ENCODE results near the gene ADRA2B. TPM values are rescaled to one million over a fixed set of nuclear protein-coding genes. Genes with fewer than 3 reads are reported as not detected.

Gene ADRA2B
- total RNA-seq, 1 experiment from 2014 or later: 2.7 TPM

DNA sequence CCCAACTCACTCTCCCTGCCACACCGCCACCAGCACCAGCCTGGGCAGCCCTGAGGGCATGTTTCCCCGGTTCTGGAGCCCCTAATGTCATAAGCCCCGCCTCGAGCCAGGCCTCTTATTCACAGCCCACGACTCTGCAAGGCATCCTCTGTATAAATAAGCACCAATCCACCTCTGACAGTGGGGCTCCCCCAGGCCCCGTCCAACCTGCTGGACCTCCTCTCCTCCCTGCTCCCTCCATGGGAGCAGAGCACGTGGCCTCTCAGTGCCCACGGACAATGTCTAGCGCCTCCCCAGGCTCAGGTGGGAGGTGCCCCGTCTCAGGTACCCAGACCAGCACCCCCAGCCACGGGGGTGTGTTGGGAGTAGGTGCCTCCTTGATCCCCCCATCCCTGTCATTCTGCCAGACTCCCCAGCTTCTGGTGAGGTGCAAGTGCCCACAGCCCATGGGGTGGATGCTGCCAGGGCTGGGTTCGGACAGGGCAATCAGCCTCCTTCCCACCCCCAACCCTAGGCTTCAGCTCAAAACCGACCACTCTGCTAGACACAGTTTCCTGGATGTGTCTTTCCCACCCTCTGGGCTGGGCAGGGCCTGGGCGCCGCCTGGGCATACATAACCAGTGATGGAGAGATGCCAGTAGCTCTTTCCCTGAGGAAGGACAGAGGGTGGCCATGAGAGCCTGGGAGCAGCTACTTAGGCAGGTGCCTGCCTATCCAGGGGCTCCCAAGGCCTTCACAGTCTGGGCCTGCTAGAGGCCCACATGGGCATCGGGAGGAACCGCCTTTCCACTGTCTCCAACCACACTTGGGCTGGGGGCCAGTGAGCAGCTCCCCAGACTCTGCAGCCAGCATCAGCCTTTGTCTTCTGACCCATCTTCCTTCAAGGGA lies 1.6 kb upstream of the ADRA2B start:
- Histone ChIP-seq H3K4me1 (ENCODE audit: insufficient read depth, low read length) (no peaks in the 10 kb centered on the region), H3K27ac (ENCODE audit: insufficient read length, low read depth, low read length) (no peak overlapping the region), H3K14ac (ENCODE audit: insufficient read depth, low read length) (no peak overlapping the region), H3K56ac (ENCODE audit: insufficient read length, low read depth, low read length) (no peak overlapping the region), H3K27me3 (ENCODE audit: insufficient read depth, low read length) (no peaks in the 10 kb centered on the region; the same call in 1 of the 2 replicates), H4K20me1 (ENCODE audit: control insufficient read depth, insufficient read depth, insufficient read length) (no peaks in the 10 kb centered on the region), H3K9ac (ENCODE audit: extremely low read depth, insufficient read length, low read length) (no peak overlapping the region), H2BK5ac (ENCODE audit: insufficient read length, low read length) (no peak overlapping the region), H4K91ac (ENCODE audit: insufficient read length, low read depth, low read length) (no peak overlapping the region), H3K23me2 (ENCODE audit: insufficient read length, low read depth, low read length, poor library complexity, severe bottlenecking) (peaks cover 9% of the 10 kb centered on the region), H3K23ac (ENCODE audit: insufficient read length, low read depth, low read length) (no peak overlapping the region), H2BK15ac (ENCODE audit: low read depth, low read length) (no peak overlapping the region), H3T11ph (ENCODE audit: low read length) (no peak overlapping the region), H2BK12ac (ENCODE audit: insufficient read length, low read depth, low read length) (no peak overlapping the region), H3K79me1 (ENCODE audit: insufficient read depth, low read depth, low read length, poor library complexity, severe bottlenecking) (no peaks in the 10 kb centered on the region), H3K4ac (ENCODE audit: low read depth, low read length) (no peak overlapping the region), H3K18ac (ENCODE audit: insufficient read length, low read depth, low read length) (no peak overlapping the region), H2AFZ (ENCODE audit: low read length) (no peak overlapping the region), H2AK5ac (ENCODE audit: insufficient read length, low read length) (no peak overlapping the region), H3K4me2 (ENCODE audit: insufficient read depth, insufficient read length, low read length) (no peak overlapping the region), H2BK20ac (ENCODE audit: low read depth, low read length, poor library complexity, severe bottlenecking) (no peak overlapping the region), H3K79me2 (ENCODE audit: insufficient read depth, low read length) (no peaks in the 10 kb centered on the region), H4K8ac (replicated peaks; ENCODE audit: insufficient read length, low read depth, low read length) (no peak overlapping the region), H4K5ac (ENCODE audit: insufficient read length, low read depth, low read length) (no peak overlapping the region), H3K9me3 (ENCODE audit: control insufficient read depth, low read depth, low read length) (no peaks in the 10 kb centered on the region), H2BK120ac (ENCODE audit: low read depth, low read length, poor library complexity, severe bottlenecking) (no peak overlapping the region)
- TF ChIP-seq CTCF (conservative IDR thresholded peaks at IDR 0.05): peak; percentile 37
- peaks cover 19 to 36% of the 10 kb centered on the region in 2 experiments for H3K4me1 Mint-ChIP-seq
- H3K4me3 Mint-ChIP-seq: peak overlapping the region; percentile 51 to 74
- peaks cover 72% of the 10 kb centered on the region for H3K27me3 Mint-ChIP-seq (ENCODE audit: low read depth)
- H3K9me3 Mint-ChIP-seq: peaks cover 2 to 4% of the 10 kb centered on the region in 2 experiments; a peak in 2 of 5 replicates
- no peak overlapping the region for H3K27ac Mint-ChIP-seq
- DNase-seq: no peak
- WGBS (ENCODE audit: extremely low coverage, insufficient read length, low lambda C conversion rate): no CpG with 5 or more reads among the region's 17 CpGs
- peaks cover 0 to 8% (median 8%) of the 10 kb centered on the region in 3 experiments; a peak in 3 of 7 replicates for H3K36me3 Mint-ChIP-seq (ENCODE audit: insufficient read depth in 1 of 3, low read depth in 3 of 3)

Measured in H9 (cell line).